Measurements from ENCODE around the gene GLI3.

DNA sequence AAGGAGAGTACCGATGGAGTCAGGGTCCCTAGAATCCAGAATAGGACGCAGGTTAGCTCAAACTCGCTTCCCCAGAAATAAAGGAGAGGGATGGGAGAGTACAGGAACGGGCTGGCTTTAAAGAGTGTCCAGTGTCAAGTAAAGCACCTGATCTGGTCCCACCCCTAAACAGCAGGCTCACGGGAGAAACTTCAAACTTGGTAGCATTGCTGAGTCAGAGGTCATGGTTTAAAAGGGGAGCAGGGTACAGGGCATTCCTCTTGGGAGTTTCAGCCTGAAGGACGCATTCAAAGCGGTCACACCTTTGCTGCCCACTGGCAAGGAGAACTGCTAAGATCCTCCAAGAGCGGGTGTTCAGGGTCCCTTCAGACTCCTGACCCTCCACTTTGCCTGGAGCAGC is 140.7 kb downstream of the GLI3 start:
- TF ChIP-seq, protein P1, sequence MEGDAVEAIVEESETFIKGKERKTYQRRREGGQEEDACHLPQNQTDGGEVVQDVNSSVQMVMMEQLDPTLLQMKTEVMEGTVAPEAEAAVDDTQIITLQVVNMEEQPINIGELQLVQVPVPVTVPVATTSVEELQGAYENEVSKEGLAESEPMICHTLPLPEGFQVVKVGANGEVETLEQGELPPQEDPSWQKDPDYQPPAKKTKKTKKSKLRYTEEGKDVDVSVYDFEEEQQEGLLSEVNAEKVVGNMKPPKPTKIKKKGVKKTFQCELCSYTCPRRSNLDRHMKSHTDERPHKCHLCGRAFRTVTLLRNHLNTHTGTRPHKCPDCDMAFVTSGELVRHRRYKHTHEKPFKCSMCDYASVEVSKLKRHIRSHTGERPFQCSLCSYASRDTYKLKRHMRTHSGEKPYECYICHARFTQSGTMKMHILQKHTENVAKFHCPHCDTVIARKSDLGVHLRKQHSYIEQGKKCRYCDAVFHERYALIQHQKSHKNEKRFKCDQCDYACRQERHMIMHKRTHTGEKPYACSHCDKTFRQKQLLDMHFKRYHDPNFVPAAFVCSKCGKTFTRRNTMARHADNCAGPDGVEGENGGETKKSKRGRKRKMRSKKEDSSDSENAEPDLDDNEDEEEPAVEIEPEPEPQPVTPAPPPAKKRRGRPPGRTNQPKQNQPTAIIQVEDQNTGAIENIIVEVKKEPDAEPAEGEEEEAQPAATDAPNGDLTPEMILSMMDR (IDR thresholded peaks at IDR 0.05): no peak
- no peak for TF ChIP-seq ZFX (IDR thresholded peaks at IDR 0.05; ENCODE audit: borderline replicate concordance)

Measured in 22Rv1 (cell line).